ENCODE measurements around the gene KCNF1. TPM values are rescaled to one million over a fixed set of nuclear protein-coding genes. Genes with fewer than 3 reads are reported as not detected.

Gene KCNF1
- polyA plus RNA-seq, 6 donors from 2014 or later = not detected

DNA sequence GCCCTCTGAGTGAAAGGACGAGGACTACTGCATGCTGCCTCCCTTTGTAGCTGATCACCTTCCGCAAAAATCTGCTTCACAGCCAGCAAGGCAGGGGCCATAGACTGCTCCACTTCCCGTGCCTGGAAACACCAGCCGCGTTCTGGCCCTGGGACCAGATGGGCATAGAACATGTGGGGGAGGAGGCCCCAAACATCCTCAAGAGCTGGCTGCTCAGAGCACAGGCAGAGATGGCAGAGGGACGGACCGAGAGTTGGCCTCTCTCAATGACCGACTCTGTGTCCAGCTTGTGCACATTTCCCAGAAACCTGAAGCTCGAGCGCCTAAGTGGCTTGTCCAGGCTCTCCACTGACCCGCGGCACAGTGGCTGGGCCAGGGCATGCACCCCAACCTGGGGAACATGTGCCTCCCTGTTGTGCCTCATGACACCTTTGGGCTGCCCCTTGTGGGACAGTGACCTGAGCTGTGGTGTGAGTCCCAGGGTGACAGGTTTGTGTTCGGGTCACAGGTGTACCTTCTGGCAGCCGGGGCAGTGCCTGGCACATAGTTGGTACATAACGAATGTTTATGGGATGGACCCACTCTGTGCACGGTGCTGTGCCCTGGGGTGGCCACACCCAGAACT, 9.1 kb downstream of the KCNF1 start:
- DNase-seq (no peak), ATAC-seq (ENCODE audit: low read depth in 2 of 2) (no peak)
- Mint-ChIP-seq H3K9me3 (peaks cover 0 to 2% (median 0%) of the 10 kb centered on the region in 7 donors), H3K4me3 (peak overlapping the region in 1 of 8 donors; percentile 22), H3K4me1 (peaks cover 0 to 7% (median 6%) of the 10 kb centered on the region in 3 donors), H3K27ac (no peak overlapping the region), H3K36me3 (no peaks in the 10 kb centered on the region), H3K27me3 (peaks cover 10 to 38% (median 31%) of the 10 kb centered on the region in 3 donors)

DNA sequence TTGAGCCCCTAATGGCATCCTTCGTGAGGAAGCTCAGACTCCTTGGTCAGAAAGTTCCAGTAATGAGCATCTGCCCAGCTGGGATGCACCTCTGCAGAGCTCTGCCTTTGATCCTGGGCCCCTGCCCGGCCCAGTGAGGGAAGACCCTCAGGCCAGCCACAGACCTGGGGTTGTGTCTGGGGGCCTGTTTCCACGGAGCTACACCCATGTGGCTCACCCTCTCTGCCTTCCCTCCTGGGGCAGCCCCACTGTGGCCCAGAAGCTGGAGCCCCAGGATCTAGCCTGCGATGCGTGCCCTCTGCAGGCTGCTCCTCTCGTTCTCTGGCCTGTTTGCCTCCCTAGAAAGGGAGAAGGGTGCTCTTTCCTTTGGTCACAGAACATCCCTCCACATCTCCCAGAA, 9.8 kb downstream of the KCNF1 start:
- no peak for ATAC-seq (ENCODE audit: low read depth in 2 of 2)
- peaks cover 10 to 38% (median 37%) of the 10 kb centered on the region in 3 donors for H3K27me3 Mint-ChIP-seq
- no peak overlapping the region for H3K4me3 Mint-ChIP-seq
- no peak for DNase-seq
- H3K4me1 Mint-ChIP-seq = peaks cover 0 to 7% (median 6%) of the 10 kb centered on the region in 3 donors
- no peaks in the 10 kb centered on the region for H3K36me3 Mint-ChIP-seq
- H3K9me3 Mint-ChIP-seq = peaks cover 0 to 2% (median 0%) of the 10 kb centered on the region in 7 donors
- H3K27ac Mint-ChIP-seq = no peak overlapping the region

DNA sequence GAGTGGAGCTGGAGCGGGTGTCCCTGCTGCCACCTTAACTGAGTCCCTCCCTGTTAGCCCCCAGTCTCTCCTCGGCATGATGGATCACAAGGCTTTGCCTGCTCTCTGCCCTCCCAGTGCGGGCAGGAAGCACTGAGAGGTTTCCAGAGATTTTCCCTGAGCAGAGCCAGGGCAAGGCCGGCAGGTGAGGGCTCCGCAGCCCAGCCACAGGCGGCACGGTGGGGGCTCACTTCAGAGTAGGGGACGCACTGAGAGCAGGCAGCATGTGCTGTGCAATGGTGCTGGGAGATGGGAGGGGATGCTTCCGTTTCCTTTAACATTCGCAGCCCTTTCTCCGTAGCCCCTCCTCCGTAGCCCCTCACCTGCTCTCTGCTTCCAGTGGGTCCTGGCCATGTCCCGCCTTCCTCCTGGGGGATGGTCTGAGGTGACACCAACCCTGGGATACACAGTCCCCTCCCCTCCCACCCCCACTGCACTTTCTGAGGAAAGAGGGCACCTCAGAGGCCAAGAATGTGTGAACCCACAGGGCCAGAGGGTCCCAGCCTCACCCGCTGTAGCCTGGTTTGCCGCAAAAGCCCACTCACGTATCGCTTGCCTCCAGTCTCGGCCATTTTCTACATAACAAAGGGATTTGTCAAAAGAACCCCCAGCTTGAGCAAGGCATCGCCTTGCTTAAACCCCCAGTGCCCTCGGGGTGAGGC, 10.7 kb downstream of the KCNF1 start:
- Mint-ChIP-seq H3K4me3 (no peak overlapping the region), H3K36me3 (no peaks in the 10 kb centered on the region), H3K9me3 (peaks cover 0 to 2% (median 0%) of the 10 kb centered on the region in 7 donors), H3K4me1 (peaks cover 0 to 7% (median 6%) of the 10 kb centered on the region in 3 donors), H3K27me3 (peaks cover under 1 to 31% (median 30%) of the 10 kb centered on the region in 3 donors), H3K27ac (no peak overlapping the region)
- ATAC-seq (ENCODE audit: low read depth in 2 of 2) = no peak
- DNase-seq = no peak

DNA sequence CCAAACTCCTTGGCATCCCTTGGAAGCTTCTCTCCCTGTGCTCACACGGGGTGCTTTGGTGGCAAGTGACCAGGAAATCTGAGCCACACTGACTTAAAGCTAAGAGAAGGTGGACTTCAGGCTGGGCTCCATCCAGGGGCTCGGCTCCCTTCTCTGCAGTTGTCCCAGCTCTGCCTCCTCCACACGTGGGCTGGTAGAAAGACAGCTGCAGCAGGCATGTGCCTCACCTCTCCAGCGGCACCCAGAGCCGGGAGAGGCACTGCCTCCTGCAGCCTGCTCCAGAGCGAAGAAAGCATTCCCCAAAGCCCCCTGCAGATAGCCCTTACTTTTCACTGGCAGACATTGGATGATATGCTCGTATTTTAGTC, 11.3 kb downstream of the KCNF1 start:
- H3K27me3 Mint-ChIP-seq = peaks cover 0 to 31% (median 29%) of the 10 kb centered on the region in 3 donors
- H3K36me3 Mint-ChIP-seq = no peaks in the 10 kb centered on the region
- ATAC-seq (ENCODE audit: low read depth in 2 of 2) (no peak), DNase-seq (no peak)
- peaks cover 0 to 2% (median 0%) of the 10 kb centered on the region in 7 donors for H3K9me3 Mint-ChIP-seq
- peaks cover 0 to 7% (median 6%) of the 10 kb centered on the region in 3 donors for H3K4me1 Mint-ChIP-seq
- no peak overlapping the region for H3K27ac Mint-ChIP-seq
- no peak overlapping the region for H3K4me3 Mint-ChIP-seq

DNA sequence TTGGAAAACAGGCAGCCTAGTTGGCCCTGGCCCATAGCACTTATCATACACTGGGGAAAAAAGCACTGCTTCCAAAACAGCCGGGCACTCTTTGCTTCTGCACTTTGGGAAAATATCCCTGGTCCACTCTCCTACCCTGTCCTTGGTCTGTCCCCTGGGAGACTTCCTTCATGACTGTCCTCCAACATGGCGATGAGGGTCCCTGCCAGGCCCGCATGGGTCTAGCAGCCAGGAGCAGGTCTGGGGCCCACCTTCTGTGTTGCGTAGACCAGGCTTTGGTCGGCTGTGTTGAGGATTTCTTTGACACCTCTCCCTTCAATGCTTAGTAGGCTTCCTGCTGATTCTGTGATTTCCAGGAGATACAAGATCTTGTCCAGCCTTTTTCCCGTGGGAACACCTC, 12.2 kb downstream of the KCNF1 start:
- H3K36me3 Mint-ChIP-seq = no peaks in the 10 kb centered on the region
- H3K27ac Mint-ChIP-seq = peak overlapping the region in 1 of 6 donors; percentile 83
- H3K9me3 Mint-ChIP-seq = peaks cover 0 to 4% (median 0%) of the 10 kb centered on the region in 7 donors
- no peak overlapping the region for H3K4me3 Mint-ChIP-seq
- H3K27me3 Mint-ChIP-seq = peaks cover 5 to 41% (median 39%) of the 10 kb centered on the region in 3 donors
- ATAC-seq (ENCODE audit: low read depth in 2 of 2) = no peak
- no peak for DNase-seq
- peaks cover 0 to 7% (median 6%) of the 10 kb centered on the region in 3 donors for H3K4me1 Mint-ChIP-seq

DNA sequence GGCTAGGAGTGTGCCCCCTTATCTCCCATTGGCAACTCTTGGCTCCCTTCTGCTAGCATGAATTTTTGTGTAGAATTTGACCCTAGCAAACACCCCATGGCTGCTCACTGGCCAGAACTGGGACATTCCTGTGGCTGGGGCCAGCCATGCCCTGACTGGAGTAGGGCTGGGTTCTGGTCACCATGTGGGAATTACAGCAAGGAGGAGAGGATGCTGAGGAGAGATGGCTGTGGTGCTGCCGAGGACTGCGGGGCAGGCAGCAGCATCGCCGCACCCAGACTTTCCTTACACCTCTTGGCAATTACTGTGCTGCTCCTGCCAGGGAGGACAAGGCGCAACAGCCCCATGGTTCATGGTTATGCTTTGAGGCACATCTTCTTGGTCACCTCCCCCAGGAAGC, 12.7 kb downstream of the KCNF1 start:
- Mint-ChIP-seq H3K27me3 (peaks cover 7 to 45% (median 43%) of the 10 kb centered on the region in 3 donors), H3K36me3 (no peaks in the 10 kb centered on the region), H3K4me3 (no peak overlapping the region), H3K4me1 (peaks cover 0 to 7% (median 6%) of the 10 kb centered on the region in 3 donors), H3K27ac (peak overlapping the region in 1 of 6 donors; percentile 83), H3K9me3 (peaks cover 0 to 4% (median 0%) of the 10 kb centered on the region in 7 donors)
- ATAC-seq (ENCODE audit: low read depth in 2 of 2) = no peak
- no peak for DNase-seq

DNA sequence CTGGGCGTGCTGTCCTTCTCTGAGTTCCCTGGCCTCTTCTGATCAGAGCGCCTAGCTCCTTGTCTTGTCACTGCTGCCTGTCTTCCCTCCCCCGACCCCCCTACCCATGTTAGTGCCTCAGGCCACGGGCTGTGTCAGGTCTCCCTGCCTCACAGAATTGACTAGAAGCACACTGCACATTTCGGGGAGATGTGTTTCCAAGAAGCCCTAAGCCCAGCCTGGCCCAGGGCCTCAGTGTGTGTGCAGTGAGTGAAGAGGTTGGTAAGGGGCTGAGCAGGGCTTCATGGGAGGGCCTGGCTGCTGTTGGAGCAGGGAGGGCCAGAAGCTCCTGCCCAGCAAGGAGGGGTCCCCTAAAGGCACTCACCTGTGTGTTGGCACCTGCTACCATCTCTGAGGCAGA, 13.1 kb downstream of the KCNF1 start:
- ATAC-seq (ENCODE audit: low read depth in 2 of 2) (no peak), DNase-seq (no peak)
- Mint-ChIP-seq H3K9me3 (peaks cover 0 to 4% (median 0%) of the 10 kb centered on the region in 7 donors), H3K36me3 (no peaks in the 10 kb centered on the region), H3K27me3 (peaks cover 10 to 48% (median 46%) of the 10 kb centered on the region in 3 donors), H3K27ac (no peak overlapping the region), H3K4me1 (peaks cover 0 to 7% (median 6%) of the 10 kb centered on the region in 3 donors), H3K4me3 (no peak overlapping the region)

DNA sequence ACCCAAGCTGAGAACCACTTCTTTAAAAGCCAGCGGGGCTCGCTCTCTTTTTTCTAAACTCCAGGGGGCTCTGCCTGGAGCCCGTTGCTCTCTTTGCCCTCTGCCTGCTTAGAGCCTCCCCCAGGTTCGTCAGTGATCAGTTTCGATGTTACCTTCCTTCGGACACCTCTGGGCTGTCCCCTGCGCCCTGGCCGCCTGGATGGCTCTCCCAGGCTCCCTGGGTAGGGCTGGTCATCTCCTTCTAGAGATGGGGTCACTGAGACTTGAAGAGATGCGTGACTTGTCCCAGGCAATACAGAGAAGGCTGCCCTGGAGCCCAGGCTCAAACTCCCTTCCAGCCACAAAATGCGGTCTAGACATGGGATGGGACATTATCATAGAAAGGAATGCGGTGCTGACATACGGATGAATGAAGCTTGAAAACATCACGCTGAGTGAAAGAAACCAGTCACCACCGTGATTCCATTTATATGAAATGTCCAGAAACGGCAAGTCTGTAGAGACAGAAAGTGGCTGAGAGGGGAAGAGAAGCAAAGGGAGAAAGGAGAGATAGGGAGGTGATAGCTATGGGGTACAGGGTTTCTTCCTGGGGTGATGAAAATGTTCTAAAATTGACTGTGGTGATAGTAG, 14.6 kb downstream of the KCNF1 start:
- Mint-ChIP-seq H3K27me3 (peaks cover 20 to 42% (median 41%) of the 10 kb centered on the region in 3 donors), H3K4me3 (no peak overlapping the region), H3K36me3 (no peaks in the 10 kb centered on the region), H3K4me1 (no peaks in the 10 kb centered on the region), H3K27ac (peak overlapping the region in 1 of 6 donors; percentile 33), H3K9me3 (peaks cover 0 to 4% (median 0%) of the 10 kb centered on the region in 7 donors)
- ATAC-seq (ENCODE audit: low read depth in 2 of 2) (no peak), DNase-seq (no peak)

DNA sequence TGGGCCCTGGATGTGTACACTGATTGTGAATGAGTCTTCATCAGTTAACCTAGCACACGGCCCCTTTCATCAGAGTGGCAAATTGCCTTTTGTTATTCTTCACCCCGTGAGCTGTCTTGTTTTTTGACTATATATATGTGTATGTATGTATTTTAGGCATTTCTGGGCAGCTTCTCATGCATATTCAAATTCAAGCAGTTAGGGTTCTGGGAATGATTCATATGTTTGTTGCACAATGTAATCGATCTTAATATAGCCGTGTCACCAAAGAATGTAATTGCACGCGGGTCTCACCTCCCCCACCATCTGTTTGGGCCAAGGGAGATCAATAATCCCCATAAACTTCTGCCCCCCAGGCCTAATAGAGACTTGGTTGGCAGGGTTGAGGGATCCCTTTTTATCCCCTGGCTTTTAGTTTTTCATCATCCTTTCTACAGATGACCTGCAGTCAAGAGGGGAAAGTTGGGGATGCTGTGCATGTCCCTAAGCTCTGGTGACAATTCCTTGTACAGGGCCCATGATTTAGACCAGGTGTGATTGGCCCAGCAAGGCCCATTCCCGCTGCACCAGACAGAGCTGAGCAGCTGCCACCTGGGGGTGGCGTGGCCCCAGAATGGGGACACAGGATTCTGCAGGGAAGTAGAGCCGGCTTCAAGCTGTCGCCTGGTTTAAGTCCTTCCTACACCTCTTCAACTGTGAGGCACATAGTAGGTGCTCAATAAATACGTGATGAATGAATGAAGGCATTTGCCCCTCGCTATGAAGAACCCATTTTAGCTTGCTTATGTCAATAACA, 19.2 kb downstream of the KCNF1 start:
- H3K4me1 Mint-ChIP-seq = no peaks in the 10 kb centered on the region
- peaks cover 27 to 51% (median 31%) of the 10 kb centered on the region in 3 donors for H3K27me3 Mint-ChIP-seq
- no peak for DNase-seq
- H3K36me3 Mint-ChIP-seq = no peaks in the 10 kb centered on the region
- ATAC-seq (ENCODE audit: low read depth in 2 of 2) = no peak
- no peak overlapping the region for H3K4me3 Mint-ChIP-seq
- H3K27ac Mint-ChIP-seq = no peak overlapping the region
- H3K9me3 Mint-ChIP-seq = peaks cover 0 to 4% (median under 1%) of the 10 kb centered on the region in 7 donors

DNA sequence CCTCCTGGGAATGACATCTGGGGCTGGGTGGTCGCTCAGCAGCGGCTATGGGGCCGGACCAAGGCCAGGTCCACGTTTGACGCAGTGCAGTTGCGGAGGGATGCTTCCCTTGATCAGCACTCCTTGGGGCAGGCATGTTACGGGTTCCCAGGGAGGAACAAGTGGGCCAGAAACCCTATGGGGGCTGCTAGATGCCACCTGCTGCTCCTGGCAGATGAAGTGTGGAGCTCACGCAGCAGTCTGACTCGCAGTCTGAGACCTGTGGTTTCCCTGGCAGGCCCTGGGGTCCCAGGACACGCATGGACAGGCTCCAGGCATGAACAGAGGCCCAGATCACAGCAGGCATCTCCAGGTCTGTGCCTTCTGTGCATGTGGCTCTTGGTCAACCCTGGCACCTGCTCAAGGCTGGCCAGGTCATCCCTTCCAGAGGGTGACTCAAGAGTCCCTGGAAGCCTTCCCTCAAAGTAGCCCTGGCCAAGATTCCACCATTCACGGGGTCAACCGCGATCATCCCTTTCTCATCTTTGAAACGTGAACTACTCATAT, 20.0 kb downstream of the KCNF1 start:
- Mint-ChIP-seq H3K27me3 (peaks cover 22 to 46% (median 34%) of the 10 kb centered on the region in 3 donors), H3K4me3 (no peak overlapping the region), H3K36me3 (no peaks in the 10 kb centered on the region), H3K27ac (no peak overlapping the region), H3K9me3 (peaks cover 0 to 4% (median 1%) of the 10 kb centered on the region in 7 donors), H3K4me1 (no peaks in the 10 kb centered on the region)
- DNase-seq = no peak
- no peak for ATAC-seq (ENCODE audit: low read depth in 2 of 2)

DNA sequence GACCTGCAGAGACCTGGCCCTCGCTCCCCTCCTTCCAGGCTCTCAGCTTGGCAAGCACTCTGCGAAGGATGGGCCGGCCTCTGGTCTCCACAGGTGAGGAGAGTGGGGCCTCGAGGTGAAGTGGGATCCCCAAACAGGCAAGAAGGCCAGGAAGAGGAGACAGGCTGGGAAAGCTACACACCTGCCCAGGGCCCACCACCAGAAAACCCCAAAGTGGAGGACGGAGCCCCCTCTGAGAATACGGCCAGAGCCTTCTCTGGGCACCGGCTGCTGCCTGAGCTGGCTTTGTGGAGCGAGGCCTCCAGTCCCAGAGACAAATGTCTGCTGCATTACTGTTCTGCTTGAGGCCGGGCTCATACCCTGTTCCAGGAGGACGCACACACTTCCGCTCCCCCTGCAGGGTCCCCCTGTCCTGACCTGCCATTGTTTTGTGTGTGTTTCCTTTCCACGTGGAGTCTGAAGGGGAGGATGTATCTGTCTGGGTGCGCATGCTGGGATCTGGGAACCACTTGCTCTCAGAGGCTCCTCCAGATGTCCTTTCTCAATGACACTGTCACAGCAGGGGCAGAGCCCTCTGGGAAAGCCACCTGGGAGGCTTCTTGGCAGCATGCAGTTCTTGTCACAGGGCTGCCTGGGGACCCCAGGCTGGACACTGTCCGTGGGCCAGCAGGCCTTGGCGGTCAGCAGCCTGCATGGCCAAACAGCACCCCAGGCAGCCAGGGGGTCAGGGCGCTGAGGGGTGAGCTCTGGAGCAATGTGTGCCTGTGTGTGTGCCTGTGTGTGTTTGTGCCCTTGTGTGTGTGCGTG, 20.8 kb downstream of the KCNF1 start:
- ATAC-seq (ENCODE audit: low read depth in 2 of 2) (no peak), DNase-seq (no peak)
- Mint-ChIP-seq H3K9me3 (peaks cover 0 to 6% (median 4%) of the 10 kb centered on the region in 7 donors), H3K27me3 (peaks cover 22 to 46% (median 34%) of the 10 kb centered on the region in 3 donors), H3K4me3 (no peak overlapping the region), H3K36me3 (no peaks in the 10 kb centered on the region), H3K4me1 (no peaks in the 10 kb centered on the region), H3K27ac (no peak overlapping the region)

DNA sequence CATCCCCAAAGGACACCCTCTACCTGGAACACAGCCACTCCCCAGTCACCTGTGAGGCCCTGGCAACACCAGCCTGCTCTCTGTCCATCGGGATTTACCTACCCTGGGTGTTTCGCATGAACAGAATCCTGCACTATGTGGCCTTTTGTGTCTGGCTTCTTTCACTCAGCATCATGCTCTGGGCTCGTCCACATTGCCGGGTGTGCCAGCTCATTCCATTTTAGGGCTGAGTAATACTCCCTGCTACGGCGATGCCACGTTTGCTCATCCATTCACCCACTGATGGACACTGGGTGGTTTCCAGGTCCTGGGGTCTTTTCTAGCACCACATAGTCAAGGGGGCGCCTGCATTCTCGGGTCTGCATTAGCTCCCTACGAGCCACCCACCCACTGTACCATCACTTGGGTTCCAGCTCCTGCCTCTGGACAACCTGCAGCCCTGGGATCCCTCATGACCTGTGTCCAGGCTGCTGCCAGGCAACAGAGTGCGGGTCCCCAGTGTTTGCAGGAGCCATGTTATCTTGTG, 22.0 kb downstream of the KCNF1 start:
- H3K36me3 Mint-ChIP-seq = peaks cover 0 to 2% of the 10 kb centered on the region in 2 donors
- peaks cover 14 to 38% (median 31%) of the 10 kb centered on the region in 3 donors for H3K27me3 Mint-ChIP-seq
- DNase-seq (no peak), ATAC-seq (ENCODE audit: low read depth in 2 of 2) (no peak)
- H3K9me3 Mint-ChIP-seq = peaks cover 0 to 9% (median 5%) of the 10 kb centered on the region in 7 donors
- H3K4me1 Mint-ChIP-seq = no peaks in the 10 kb centered on the region
- H3K4me3 Mint-ChIP-seq = no peak overlapping the region
- peak overlapping the region in 1 of 6 donors; percentile 76 for H3K27ac Mint-ChIP-seq

Measured in naive B cell (primary cell).